PC-3 (cell line): ENCODE data around the gene CMTM1.

Source experiments
- CTCF ChIP-seq: fragments of 300-600 bp; sonication (generic); conservative IDR thresholded peaks from 2 replicates; pipeline ENCODE4 v1.5.1; 2017; ENCODE audit warnings: antibody characterized with exemption, low read depth, mild to moderate bottlenecking, low read length
- EZH2 ChIP-seq: fragments of 300-600 bp; sonication (generic); IDR thresholded peaks from one replicate; pipeline ENCODE4 v1.6.1; 2017; ENCODE audit warnings: antibody characterized with exemption, mild to moderate bottlenecking, low read length; ENCODE audit not compliant: unreplicated experiment
- EZH2phosphoT487 ChIP-seq: fragments of 300-600 bp; sonication (generic); IDR thresholded peaks from 2 replicates; pipeline ENCODE4 v1.6.1; 2018; ENCODE audit warnings: mild to moderate bottlenecking, antibody characterized with exemption, low read length, borderline replicate concordance

GRCh38 chr16:66569131-66569530, 2.9 kb downstream of the CMTM1 start:
- TF ChIP-seq CTCF, result no peak
- TF ChIP-seq EZH2phosphoT487, result no peak
- TF ChIP-seq EZH2, result no peak
